Medulla oblongata (tissue), 1 donor: ENCODE measurements around the gene SLC51B.
A peak's percentile ranks its signal among the peaks of the same experiment; 100 is the strongest.
"Not testable (repeated sequence)": the region's sequence is repeated elsewhere in the genome, so short reads cannot be mapped to it uniquely, and the experiment has no call there.

Experiments
- DNase-seq: peaks from one replicate; pipeline ENCODE4 v3.0.0-alpha.2; 2015; ENCODE audit errors: extremely low spot score

SLC51B gene

DNA sequence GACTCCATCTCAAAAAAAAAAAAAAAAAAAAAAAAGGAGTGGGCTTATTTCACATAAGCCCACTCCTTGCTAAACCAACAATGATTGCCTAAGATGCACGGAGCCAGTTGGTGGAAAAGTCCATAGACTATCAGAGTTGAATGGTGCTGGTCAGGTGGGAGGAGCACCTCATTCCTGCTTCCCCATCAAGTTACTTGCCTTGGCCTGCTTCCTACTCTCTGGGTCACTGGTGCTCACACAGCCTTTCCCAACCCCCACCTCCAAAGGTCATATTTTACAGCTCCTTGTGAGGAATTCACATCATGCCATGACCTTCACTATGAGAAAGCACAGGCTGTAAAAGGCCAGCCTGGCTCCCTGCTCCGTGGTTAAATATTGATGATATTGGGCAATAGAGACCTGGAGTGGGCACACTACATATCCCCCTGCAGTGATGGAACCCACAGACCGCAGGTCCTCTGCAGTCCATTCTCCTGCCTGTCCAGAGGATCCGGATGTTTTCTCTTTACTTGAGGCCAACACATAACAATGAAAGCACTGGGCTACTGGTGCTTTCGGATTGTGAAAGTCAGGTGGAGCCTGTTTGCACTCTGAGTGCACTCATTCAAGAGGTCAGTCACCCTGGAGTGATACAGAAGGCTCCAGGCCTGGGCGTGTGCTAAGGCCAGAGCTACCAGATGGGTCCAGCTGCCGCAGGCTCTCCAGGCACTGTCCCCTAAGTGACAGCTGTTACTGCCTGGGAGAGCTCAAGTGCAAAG is at the start of gene SLC51B:
TSS of gene SLC51B (plus strand) at position 664 of the 758 bp plus-strand sequence. CDS start 4,618 bp downstream, outside the sequence.
- DNase-seq: no peak

DNA sequence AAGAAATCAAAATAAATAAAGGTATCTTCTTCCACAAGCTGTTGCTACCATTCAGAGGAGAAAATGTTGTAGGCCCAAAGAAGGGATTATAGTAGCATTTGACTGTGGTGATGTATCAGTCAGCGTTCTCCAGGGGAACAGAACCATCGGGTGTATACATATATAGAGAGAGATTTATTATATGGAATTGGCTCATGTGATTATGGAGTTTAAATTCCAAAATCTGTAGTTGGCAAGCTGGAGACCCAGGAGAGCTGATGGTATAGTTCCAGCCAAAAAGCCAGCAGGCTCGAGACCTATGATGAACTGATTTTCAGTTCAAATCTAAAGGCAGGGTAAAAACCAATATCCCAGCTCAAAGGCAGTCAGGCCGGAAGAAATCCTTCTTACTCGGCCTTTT is 48.1 kb upstream of the SLC51B start:
- no peak for DNase-seq

DNA sequence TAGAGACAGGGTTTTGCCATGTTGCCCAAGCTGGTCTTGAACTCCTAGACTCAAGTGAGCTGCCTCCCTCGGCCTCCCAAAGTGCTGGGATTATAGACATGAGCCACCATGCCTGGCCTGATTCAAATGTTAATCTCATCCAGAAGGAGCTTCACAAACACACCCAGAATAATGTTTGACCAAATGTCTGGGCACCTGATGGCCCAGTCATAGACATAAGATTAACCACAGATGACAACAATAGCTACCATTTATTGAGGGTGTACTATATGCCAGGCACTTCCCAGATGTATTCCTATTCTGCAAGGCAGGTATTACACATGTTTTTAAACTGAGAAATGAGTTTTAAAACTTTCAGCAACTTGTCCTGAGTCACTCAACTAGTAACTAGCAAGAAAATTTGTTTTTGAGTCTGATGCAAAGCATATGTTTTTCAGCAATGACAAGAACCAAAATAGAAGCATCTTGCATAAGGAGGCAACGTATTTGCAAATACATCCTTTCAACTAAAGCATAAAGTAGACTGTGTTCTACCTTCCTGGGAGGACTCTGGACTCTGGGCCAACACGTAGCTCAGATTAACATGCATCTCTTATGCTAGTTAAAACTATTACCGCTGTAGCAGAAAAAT is 47.3 kb upstream of the SLC51B start:
- no peak for DNase-seq

DNA sequence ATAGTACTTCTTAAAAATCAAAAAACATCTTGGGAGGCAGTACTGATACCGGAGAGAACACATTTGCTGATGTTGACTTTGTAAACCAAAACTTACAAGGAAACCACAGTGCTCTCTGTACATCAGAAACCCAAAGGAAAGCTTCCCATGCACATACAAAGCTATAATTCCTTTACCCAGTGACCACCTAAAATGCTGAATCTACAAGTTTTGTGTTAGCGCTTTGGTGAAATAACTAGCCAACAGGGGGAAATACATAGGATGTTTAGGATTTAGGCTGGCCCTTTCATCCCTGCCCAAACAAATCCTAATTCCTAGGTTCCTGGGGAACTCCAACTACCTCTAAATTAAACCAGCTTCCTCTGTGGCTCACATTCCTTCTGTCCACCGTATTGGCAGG is 40.2 kb upstream of the SLC51B start:
- no peak for DNase-seq

DNA sequence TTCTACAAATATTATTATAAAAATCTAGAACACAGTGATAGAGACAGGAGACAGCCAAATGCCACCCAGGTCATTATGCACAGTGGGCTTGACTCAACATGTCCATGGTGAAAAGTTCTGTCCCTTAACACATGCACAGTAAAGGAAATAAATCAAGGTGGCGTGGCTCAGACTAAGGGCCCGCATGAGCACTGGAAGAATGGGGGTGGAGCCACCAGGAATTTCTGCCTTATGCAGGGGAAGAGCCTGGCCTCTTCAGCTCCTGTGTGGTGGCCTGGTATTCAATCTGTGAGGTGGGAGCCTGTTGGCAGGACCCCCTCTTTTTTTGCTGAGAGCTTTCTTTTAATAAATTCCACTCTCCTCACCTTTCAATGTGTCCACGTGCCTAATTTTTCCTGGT is 38.3 kb upstream of the SLC51B start:
- no peak for DNase-seq

DNA sequence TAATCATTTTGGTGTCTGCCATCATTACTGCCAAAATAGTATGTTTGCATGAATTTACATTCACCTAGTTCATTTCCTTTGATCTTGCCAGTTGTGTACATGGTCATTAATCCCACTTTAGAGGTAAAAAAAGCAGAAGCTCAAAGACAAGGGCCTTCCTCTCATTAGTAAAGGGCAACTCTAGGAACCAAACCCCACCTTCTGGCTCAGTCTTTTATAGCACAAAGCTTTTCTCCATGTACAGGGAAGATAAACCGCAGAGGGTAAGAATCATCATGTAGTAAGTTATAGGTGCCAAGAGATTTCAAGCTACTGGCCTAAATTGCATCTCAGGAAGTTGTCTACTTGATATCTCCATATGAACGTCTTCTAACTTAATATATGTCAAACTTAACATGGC is 36.2 kb upstream of the SLC51B start:
- no peak for DNase-seq

DNA sequence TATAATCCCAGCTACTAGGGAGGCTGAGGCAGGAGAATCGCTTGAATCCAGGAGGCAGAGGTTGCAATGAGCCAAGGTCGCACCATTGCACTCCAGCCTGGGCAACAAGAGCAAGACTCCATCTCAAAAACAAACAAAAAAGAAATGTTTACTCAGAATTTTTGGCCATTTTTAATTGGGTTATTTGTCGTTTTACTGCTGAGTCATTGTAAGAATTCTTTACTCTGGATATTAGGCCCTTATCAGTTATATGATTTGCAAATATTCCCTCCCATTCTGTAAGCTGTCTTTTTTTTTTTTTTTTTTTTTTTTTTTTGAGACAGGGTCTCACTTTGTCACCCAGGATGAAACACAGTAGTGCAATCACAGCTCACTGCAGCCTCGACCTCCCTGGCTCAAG is 34.0 kb upstream of the SLC51B start:
- not testable (repeated sequence) for DNase-seq

DNA sequence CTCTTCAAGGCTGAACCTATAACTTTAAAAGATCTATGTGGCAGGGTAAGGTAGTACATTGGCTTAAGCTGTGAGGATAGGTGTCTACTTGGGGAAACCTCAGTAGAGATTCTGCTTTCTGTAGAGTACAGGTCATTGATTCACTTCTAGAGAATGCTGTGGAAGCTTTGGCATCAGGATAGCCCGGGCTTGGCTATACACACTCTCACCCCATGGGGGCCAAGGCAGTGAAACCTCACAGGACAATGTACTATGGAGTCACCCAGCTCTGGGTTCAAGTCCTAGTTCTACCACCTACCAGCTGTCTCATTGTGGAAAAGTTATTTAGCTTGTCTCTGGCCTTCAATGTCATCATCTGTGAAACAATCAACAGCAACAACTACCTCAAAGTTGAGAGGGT is 24.8 kb upstream of the SLC51B start:
- no peak for DNase-seq

DNA sequence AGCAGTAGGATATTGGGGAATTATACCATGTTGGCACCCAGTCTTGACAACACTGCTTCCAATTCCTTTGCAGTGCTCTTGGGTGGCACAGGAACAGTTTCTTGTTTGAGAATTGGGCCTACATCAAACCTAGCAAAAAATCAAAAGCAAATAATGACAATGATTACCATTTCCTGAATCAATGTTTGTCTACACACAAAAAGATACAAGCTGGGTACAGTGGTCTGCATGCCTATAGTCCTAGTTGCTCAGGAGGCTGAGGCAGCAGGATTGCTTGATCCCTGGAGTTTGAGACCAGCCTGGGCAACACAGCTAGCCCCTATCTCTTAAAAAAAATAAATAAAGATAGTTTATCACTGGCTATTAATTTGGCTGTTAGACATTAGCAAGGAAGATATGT is 23.7 kb upstream of the SLC51B start:
- DNase-seq: no peak

DNA sequence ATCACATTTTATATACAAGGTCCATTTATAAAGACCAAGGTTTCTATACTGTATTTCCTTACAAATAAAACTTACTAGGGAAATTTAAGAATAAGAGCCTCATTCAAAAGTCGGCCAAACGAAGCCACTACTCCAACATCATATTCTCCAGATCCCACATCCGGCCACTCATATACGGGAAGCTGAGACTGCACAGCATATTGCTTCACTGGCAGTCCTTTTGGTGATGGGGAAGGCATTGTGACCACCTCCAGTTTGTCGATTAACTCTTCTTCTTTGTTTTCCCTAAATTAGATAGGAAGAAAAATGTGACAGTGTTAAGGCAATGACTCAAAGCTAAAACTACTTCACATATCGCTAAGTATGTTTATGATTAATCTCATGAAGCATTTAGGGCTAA is 18.4 kb upstream of the SLC51B start:
- no peak for DNase-seq

DNA sequence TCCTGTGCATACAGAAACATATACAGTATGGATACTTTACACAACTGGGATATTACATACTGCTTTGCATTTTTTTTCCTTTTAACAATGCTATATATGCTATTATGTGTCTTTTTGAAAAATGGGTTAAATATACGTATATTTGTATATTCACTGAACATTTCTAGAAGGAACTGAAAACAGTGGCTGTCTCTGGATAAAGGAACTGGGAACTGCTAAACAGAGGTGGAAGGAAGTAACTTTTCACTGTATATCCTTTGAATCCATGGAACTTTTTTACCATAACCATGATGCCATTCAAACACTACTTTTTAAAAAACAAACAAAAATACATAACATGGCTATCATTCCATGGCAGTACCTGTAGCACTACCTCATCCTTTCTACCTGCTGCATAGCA is 17.6 kb upstream of the SLC51B start:
- no peak for DNase-seq

DNA sequence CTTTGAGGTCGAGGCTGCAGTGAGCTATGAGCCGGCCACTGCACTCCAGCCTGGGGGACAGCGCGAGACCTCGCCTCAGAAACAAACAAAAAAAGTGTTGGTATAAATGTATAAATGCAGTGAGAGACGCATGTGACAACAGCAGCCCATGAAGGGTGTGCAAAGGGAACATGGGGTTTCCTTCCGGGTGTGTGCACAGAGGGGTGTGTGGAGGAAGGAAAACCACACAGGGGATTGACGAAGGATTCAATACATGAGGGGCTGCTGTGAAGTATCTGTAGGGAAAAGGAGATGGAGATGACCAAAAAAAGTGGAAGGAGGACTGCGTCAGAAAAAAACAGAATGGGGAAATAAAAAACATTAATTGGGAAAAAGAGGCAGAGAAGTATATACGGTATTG is 16.8 kb upstream of the SLC51B start:
- no peak for DNase-seq

DNA sequence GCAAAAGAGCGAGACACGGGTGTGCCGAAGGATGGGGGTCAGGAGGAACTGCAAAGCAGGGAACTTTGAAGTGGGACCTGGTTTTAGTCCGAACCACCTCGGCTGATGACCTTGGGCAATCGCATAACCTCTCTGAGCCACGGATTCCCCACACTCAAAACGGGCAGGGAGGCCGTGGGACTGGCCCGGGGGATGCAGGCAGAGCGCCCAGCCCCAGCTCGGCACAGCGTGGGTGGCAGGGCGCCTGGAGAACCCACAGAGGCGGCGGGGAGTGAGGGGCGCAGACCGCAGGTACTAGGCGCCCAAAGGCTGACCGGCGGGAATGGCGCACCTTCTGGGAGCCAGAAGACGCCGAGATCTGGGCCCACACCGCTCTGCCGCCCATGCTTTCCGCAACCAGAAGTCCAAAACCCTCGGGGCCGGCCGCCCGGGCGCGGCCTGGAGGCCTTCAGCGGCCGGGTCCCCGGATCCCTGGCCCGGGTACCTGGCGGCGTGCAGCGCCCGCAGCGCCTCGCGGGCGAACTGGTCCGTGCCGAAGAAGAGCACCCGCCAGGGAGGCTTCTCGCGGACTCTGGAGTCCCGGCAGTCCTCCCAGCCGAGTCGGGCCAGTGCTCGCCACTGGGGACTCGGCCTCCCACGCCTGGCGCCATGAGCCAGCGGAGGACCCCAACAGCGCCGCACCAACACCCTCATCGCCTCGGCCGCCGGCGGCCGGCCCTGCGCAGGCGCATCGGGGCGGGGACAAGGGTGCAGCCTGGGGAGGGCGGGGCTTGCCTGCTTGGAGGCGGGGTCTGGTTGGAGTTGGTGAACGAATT is 16.1 kb upstream of the SLC51B start, which contains the start of gene MTFMT:
TSS of gene MTFMT (minus strand) at position 719 of the 815 bp plus-strand sequence. CDS start at position 693, 26 bp downstream.
- DNase-seq: peak; percentile 94

DNA sequence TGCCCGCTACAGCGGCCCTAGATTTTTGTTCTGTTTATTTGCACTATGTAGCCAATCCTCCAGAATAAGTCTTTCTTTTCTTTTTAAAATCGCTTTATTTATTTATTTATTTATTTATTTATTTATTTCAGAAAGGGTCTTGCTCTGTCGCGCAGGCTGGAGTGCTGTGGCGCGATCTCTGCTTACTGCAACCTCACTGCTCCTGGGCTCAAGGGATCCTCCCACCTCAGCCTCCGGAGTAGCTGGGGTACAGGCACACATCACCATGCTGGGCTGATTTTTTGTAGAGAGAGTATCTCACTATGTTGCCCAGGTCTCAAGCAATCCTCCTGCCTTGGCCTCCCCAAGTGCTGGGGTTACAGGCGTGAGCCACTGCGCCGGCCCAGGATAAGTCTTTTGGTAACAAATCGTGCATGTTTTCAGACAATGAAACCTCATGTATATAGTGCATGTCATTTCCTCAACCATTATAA is 15.4 kb upstream of the SLC51B start:
- no peak for DNase-seq

DNA sequence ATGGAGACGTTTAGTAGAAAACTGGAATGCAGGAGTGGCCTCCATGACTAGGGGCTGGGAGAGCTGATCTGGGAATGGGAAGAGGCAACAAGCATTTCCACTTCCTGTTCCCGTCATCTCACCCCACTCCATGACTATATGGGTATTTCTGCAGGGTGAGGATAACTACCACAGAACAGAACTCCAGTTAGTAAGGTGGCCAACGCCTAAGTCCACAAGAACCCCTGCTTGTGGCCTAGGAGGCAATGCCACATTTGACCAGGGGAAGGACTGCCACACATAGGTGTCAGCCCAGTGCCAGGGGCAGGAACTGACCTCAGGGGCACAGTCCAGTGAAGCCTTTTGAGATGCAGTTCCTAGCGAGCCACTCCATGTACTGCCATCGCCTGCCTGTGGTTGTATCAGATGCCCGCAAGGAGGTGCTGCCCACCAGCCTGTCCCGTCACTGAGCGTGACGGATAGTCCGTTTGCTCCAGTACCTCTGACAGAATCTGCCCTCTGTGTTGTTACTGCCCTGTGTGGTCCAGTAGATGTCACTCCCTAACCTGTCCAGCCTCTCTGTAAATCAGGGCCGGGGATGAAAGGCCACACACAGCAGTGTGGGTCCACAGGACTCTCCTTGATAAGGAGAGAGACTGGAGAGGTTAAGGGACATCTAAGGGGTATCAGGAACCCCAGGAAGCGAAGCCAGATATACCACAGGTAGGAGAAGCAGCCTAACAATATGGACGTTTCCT is 12.2 kb upstream of the SLC51B start:
- peak; percentile 73 for DNase-seq

DNA sequence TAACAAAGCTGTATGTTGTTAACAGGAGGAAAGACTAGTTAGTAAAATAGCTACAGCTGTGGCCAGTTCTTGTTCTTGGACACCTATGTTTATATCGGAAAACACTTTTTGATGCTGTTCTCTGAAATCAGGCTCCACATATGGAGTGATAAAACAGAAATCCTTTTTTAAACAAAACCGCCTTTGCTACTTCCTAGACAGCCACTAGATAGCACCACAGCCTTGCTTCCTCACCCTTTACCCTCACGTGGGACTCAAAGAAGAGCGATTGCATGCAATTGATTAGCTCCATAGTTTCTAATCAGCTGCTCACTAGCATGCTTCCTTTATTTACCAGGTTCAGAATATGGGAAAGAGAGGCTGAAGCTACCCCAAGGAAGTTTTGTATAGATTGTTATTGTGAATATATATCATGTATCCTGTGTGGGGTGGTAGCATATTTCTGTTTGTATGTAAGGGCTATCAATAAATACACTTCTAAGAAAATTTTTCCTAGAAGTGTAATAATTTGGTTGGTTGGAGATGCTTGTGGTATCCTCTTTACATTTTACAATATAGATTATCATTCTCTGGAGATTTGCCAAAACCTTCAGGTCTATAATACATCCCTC is 11.4 kb upstream of the SLC51B start:
- peak; percentile 65 for DNase-seq

DNA sequence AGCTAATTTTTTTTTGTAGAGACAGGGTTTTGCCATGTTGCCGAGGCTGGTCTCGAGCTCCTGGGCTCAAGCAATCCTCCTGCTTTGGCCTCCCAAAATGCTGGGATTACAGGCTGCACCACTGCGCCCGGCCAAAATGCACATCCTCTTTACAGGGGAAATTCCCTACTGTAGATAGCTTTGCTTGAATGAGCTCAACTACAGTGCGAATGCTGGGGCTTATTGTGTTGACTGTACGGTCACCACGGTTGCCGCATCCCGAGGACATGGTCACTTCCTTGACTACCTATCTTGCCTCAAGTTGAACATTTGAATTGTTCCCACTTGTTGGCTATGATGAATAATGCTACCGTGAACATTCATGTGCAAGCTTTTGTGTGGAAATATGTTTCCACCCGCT is 10.5 kb upstream of the SLC51B start:
- DNase-seq: no peak

DNA sequence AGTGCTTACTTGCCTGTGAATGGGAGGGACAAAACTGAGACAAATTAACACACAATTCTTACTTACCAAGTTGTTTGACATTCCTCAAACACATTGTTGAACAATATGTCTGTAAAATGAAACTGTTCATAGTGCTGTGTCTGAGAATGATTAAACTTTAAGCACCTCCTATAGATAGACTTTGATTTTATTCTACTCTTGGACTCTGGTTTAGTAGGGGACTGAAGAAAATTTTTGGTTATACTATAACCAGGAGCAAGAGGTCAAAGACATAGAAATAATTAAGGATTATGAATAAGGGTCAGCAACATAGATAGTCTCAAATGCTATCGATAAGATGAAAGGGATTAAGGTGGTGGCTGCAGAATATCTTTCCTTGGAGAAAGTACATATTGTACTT is 7.9 kb upstream of the SLC51B start:
- DNase-seq: no peak

DNA sequence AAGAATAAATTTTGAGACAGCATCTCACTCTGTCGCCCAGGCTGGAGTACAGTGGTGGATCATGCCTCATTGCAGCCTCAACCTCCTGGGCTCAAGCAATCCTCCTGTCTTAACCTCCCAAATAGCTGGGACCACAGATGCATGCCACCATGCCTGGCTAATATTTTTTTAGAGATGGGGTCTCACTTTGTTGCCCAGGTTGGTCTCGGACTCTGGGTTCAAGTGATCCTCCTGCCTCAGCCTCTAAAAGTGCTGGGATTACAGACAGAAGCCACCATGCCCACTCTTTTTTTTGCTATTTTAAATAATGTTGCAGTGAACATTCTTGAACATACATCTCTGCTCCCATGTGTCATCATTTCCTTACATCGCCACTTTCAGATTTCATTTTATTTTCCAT is 6.8 kb upstream of the SLC51B start:
- DNase-seq: no peak

DNA sequence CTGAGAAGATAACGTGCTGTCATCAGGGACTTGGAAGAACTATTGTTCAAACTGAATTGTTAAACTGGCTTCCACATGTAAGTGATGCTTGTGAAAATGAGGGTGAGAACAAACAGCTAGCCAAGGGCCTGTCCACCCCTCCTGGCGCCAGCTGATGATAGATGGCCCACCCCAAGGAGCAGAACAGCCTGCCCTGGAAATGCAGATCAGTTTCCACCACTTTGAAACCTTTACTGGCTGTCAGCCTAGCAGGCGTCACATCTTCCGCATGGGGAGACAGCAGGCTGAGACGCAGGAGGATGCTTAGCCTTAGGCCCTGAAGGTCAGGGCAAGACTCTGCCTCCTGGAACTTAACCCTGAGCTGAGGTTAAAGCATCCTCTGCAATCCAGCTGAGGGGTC is 6.4 kb upstream of the SLC51B start:
- no peak for DNase-seq

DNA sequence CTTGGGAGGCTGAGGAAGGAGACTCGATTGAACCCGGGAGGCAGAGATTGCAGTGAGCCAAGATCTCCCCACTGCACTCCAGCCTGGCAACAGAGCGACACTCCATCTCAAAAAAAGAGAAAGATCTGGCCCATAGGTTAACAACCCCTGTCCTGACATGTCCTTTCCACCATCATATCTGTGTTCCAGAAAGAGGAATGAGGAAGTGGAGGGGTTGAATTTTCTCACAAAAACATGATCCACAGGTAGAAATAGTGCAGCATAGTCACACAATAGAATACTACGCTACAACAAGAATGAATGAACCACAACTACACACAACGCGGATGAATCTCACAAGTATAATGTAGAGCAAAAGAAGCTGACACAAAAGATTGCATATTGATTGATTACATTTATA is 4.7 kb upstream of the SLC51B start:
- DNase-seq: no peak
